Tongue (tissue), 2 donors: ENCODE results near the gene EFCAB13. TPM values are rescaled to one million over a fixed set of nuclear protein-coding genes. Genes with fewer than 3 reads are reported as not detected.
A peak's percentile ranks its signal among the peaks of the same experiment; 100 is the strongest.
"Not testable (repeated sequence)": the region's sequence is repeated elsewhere in the genome, so short reads cannot be mapped to it uniquely, and the experiment has no call there.

ENCODE experiments used
- DNase-seq: peaks from one replicate; pipeline ENCODE4 v3.0.0-alpha.2; 2015
- total RNA-seq: library from RNA; depleted of rRNA; stranded (reverse); fragments of >200 nt; gene quantifications from one replicate; pipeline ENCODE4 v1.2.3, GENCODE V29; 2014

Gene EFCAB13
- total RNA-seq, 1 donor from 2014 or later, result 9.1 TPM

DNA sequence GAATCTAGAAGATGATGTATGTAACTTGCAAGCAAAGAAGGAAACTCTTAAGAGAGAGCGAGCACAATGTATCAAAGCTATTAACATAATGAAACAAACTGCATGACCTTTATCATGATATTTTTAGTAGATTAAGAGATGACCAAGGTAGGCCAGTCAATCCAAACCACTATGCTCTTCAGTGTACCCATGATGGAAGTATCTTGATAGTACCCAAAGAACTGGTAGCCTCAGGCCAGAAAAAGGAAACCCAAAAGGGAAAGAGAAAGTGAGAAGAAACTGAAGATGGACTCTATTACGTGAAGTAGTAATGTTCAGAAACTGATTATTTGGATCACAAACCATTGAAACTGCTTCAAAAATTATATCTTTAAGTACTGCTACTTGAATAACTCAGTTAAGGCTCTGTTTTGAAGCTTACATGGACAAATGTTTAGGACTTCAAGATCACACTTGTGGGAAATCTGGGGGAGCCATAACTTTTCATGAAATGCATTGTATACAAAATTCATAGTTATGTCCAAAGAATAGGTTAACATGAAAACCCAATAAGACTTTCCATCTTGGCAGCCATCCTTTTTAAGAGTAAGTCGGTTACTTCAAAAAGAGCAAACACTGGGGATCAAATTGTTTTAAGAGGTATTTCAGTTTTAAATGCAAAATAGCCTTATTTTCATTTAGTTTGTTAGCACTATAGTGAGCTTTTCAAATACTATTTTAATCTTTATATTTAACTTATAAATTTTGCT is 102.3 kb downstream of the EFCAB13 start:
- not testable (repeated sequence) for DNase-seq

DNA sequence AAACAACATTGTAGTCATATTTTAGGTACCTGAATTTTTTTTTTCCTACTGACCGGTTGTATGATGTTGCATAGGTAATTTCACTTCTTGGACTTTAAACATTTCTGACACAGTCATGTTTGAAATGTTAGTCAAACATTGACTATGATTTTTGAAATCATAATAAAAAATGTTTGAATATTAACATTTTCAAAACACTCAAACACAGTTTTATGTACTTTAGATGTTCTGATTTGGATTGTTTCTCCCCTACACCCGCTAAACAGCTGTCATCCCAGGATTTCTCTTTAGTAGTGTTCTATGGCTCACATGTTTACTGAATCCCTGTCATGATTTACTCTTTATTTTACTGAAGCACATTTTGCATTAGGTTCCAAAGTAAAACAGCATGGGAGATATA is 104.2 kb downstream of the EFCAB13 start:
- DNase-seq, result no peak

DNA sequence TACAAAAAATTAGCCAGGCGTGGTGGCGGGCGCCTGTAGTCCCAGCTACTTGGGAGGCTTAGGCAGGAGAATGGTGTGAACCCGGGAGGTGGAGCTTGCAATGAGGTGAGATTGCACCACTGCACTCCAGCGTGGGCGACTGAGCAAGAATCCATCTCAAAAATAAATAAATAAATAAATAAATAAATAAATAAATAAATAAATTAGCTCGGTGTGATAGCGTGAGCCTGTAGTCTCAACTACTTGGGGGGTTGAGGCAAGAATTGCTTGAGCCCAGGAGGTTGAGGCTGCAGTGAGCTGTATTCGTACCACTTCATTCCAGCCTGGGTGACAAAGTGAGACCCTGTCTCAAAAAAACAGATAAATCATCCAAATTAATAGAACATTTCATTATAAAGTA is 108.5 kb downstream of the EFCAB13 start:
- not testable (repeated sequence) for DNase-seq

DNA sequence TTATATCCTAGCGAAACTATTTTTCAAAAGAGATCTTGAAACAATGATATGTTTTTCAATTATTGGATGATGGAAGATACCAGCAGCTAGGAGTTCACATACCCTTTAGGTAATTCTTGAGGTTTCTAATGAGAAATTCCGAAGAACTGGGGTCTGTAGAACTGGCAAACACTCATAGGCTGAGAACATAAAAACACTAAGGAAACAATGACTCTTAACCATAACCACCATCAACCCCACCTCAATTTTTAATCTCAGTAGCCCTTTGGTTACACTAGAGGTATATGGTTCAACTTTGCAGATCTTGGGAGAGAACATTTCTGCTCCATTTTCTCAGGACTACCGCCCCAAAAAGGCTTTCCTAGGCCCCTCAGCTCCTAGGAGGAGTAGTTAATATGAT is 141.4 kb downstream of the EFCAB13 start:
- no peak for DNase-seq

DNA sequence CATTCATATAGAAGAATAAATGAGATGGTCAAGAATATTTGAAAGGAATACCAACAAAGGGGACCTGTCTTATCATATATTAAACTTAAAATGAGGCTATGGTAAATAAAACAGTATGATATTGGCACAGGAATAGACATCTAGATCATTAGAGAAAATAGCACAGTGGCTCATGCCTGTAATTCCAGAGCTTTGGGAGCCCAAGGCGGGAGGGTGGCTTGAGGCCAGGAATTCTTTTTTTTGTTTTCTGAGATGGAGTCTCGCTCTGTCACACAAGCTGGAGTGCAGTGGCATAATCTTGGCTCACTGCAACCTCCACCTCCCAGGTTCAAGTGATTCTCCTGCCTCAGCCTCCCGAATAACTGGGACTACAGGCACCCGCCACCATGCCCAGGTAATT is 143.2 kb downstream of the EFCAB13 start:
- peak; percentile 20 for DNase-seq

DNA sequence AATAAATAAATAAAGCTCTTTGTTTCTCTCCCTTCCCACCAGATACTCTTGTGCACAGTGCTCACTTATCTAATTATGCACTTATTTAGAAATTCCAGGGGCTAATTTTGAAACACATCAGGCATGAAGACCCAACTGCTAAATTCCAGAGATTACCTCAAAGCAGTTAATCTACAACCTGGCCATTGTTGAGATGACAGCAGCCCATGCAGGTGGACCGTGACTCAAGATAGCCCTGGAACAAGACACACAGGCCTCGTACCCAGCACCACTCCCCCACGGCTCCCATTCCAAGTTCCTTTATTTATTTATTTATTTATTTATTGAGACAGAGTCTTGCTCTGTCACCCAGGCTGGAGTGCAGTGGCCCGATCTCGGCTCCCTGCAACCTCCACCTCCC is 147.1 kb downstream of the EFCAB13 start:
- DNase-seq, result no peak

DNA sequence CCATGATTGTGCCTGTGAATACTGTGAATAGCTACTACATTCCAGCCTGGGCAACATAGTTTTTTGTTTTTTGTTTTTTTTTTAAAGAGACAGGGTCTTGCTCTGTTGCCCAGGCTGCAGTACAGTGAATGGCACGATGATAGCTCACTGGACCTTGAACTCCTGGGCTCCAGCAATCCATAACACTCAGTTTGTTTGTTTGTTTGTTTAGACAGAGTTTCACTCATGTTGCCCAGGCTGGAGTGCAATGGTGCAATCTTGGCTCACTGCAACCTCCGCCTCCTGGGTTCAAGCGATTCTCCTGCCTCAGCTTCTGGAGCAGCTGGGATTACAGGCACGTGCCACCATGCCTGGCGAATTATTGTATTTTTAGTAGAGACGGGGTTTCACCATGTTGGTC is 148.3 kb downstream of the EFCAB13 start:
- DNase-seq, result not testable (repeated sequence)

Other genes starting within 250 kb of the EFCAB13 start
- gene CDC27, start 134.7 kb upstream of the EFCAB13 start, total RNA-seq, result 86.0 TPM
- 905 TPM for gene MYL4, start 114.6 kb upstream of the EFCAB13 start, total RNA-seq
- 16.8 TPM for gene ITGB3, start 70.1 kb upstream of the EFCAB13 start, total RNA-seq
- gene NPEPPS, start 207.2 kb downstream of the EFCAB13 start, total RNA-seq, result 183 TPM